Stimulated activated CD4-positive, alpha-beta T cell treated with anti-CD3 and anti-CD28 coated beads, TNF-alpha, amount 100 ng/mL, for 4 hours (primary cell): ENCODE measurements around the gene PDRG1.
"Not testable (repeated sequence)": the region's sequence is repeated elsewhere in the genome, so short reads cannot be mapped to it uniquely, and the experiment has no call there.

ENCODE experiments used
- DNase-seq, 3 experiments: peaks; one replicate each; pipeline ENCODE4 v3.0.0-alpha.2; 2020; ENCODE audit warnings: low read depth in 3 of 3

The PDRG1 gene

GRCh38 chr20:31966991-31967655, 15.3 kb upstream of the PDRG1 start:
- no peak for DNase-seq

GRCh38 chr20:31963889-31964288, 12.0 kb upstream of the PDRG1 start:
- DNase-seq, result no peak

GRCh38 chr20:31962761-31963160, 10.9 kb upstream of the PDRG1 start:
- DNase-seq, result no peak

- DNase-seq, result no peak
These were observed 5.0 kb upstream of the PDRG1 start for GRCh38 chr20:31956556-31957526.

- no peak for DNase-seq
These were observed 2.7 kb upstream of the PDRG1 start for GRCh38 chr20:31954500-31954899.

- no peak for DNase-seq
These were observed 1.8 kb upstream of the PDRG1 start for GRCh38 chr20:31953556-31954148.

- DNase-seq, result no peak
These were observed 680 bp downstream of the PDRG1 start for GRCh38 chr20:31951203-31951529.

- DNase-seq, result no peak
These were observed 1.8 kb downstream of the PDRG1 start for GRCh38 chr20:31949877-31950646.

- DNase-seq, result no peak
These were observed 3.8 kb downstream of the PDRG1 start for GRCh38 chr20:31948008-31948407.

GRCh38 chr20:31945785-31946184, 6.1 kb downstream of the PDRG1 start:
- no peak for DNase-seq

GRCh38 chr20:31945319-31945718, 6.5 kb downstream of the PDRG1 start:
- no peak for DNase-seq

GRCh38 chr20:31943052-31943471, 8.8 kb downstream of the PDRG1 start:
- no peak for DNase-seq

GRCh38 chr20:31939661-31940060, 12.2 kb downstream of the PDRG1 start:
- no peak for DNase-seq

- no peak for DNase-seq
These were observed 14.0 kb downstream of the PDRG1 start for GRCh38 chr20:31937820-31938219.

- no peak for DNase-seq
These were observed 15.4 kb downstream of the PDRG1 start for GRCh38 chr20:31936420-31936819.

GRCh38 chr20:31934968-31935764, 16.7 kb downstream of the PDRG1 start:
- DNase-seq, result no peak

- DNase-seq, result no peak
These were observed 17.4 kb downstream of the PDRG1 start for GRCh38 chr20:31934491-31934890.

GRCh38 chr20:31933698-31934097, 18.1 kb downstream of the PDRG1 start:
- no peak for DNase-seq

- DNase-seq, result no peak
These were observed 21.1 kb downstream of the PDRG1 start for GRCh38 chr20:31930779-31931178.

- not testable (repeated sequence) for DNase-seq
These were observed 22.2 kb downstream of the PDRG1 start for GRCh38 chr20:31929631-31930030.

- DNase-seq, result no peak
These were observed 24.2 kb downstream of the PDRG1 start for GRCh38 chr20:31927627-31928159.
